GM12891 (cell line): ENCODE measurements around the gene ANP32A.

ENCODE experiments used
- POLR2A ChIP-seq: IDR thresholded peaks from 2 replicates; pipeline ENCODE4 v1.6.1; 2011; ENCODE audit warnings: low read depth, low read length, control low read depth
- POLR2AphosphoS5 ChIP-seq: IDR thresholded peaks from 2 replicates; pipeline ENCODE4 v1.6.1; 2011; ENCODE audit warnings: low read depth, low read length, control low read depth
- TAF1 ChIP-seq: IDR thresholded peaks from 2 replicates; pipeline ENCODE4 v1.6.1; 2011; ENCODE audit warnings: low read depth, low read length, control low read depth

GRCh38 chr15:68787609-68788263 lies 33.0 kb downstream of the ANP32A start:
- TF ChIP-seq POLR2AphosphoS5 (no peak), POLR2A (no peak), TAF1 (no peak)
